ENCODE measurements around the gene TGIF1.

DNA sequence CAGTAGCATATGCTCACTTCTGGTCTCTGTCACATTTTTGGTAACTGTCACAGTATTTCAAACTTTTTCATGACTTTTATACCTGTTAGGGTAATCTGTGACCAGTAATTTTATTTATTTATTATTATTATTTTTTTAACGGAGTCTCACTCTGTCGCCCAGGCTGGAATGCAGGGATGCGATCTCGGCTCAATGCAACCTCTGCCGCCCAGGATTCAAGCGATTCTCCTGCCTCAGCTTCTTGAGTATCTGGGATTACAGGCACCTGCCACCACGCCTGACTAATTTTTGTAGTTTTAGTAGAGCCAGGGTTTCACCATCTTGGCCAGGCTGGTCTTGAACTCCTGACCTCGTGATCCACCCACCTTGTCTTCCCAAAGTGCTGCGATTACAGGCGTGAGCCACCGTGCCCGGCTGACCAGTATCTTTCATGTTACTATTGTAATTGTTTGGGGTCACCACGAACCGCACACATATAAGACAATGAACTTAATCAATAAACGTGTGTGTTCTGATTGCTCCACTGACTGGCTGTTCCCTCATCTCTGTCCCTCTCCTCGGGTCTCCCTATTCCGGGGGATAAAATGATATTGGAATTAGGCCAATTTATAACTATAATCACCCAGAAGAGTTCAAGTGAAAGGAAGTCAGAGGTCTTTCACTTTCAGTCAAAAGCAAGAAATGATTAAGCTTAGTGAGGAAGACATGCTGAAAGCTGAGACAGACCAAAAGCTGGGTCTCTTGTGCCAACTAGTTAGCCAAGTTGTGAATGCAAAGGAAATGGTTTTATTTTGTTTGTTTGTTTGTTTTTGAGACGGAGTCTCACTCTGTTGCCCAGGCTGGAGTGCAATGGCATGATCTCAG lies 22.9 kb downstream of the TGIF1 start:
- TF ChIP-seq, protein P1, sequence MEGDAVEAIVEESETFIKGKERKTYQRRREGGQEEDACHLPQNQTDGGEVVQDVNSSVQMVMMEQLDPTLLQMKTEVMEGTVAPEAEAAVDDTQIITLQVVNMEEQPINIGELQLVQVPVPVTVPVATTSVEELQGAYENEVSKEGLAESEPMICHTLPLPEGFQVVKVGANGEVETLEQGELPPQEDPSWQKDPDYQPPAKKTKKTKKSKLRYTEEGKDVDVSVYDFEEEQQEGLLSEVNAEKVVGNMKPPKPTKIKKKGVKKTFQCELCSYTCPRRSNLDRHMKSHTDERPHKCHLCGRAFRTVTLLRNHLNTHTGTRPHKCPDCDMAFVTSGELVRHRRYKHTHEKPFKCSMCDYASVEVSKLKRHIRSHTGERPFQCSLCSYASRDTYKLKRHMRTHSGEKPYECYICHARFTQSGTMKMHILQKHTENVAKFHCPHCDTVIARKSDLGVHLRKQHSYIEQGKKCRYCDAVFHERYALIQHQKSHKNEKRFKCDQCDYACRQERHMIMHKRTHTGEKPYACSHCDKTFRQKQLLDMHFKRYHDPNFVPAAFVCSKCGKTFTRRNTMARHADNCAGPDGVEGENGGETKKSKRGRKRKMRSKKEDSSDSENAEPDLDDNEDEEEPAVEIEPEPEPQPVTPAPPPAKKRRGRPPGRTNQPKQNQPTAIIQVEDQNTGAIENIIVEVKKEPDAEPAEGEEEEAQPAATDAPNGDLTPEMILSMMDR (conservative IDR thresholded peaks at IDR 0.05) = no peak
- no peak for TF ChIP-seq ZFX (IDR thresholded peaks at IDR 0.05)

Measured in C4-2B (cell line).